Upper lobe of left lung (tissue), 6 donors: ENCODE data around the gene DIP2A. TPM values are rescaled to one million over a fixed set of nuclear protein-coding genes. Genes with fewer than 3 reads are reported as not detected.
A peak's percentile ranks its signal among the peaks of the same experiment; 100 is the strongest.

Source experiments
- ATAC-seq, 2 donors: fragments of 200-7000 bp; cut with Tn5 transposase; one replicate each; pipeline ENCODE4 v1.9.1; 2022; ENCODE audit warnings: mild to moderate bottlenecking in 2 of 2, moderate library complexity in 2 of 2; ENCODE audit not compliant: low FRiP score in 2 of 2
- DNase-seq, 2 donors: peaks; one replicate each; pipeline ENCODE4 v3.0.0-alpha.2; 2019 to 2020
- H3K27ac ChIP-seq, 4 donors: fragments of 200-600 bp; sonication (generic); one replicate each; pipeline ENCODE4 v1.5.1; 2016 to 2019
- H3K27me3 ChIP-seq, 4 donors: fragments of 200-600 bp; sonication (generic); one replicate each; pipeline ENCODE4 v1.5.1; 2017 to 2019
- H3K36me3 ChIP-seq, 4 donors: fragments of 200-600 bp; sonication (generic); one replicate each; pipeline ENCODE4 v1.5.1; 2016 to 2019
- H3K4me1 ChIP-seq, 4 donors: fragments of 200-600 bp; sonication (generic); one replicate each; pipeline ENCODE4 v1.5.1; 2018 to 2019
- H3K4me3 ChIP-seq, 4 donors: fragments of 200-600 bp; sonication (generic); one replicate each; pipeline ENCODE4 v1.5.1; 2017 to 2019; ENCODE audit warnings: mild to moderate bottlenecking in 2 of 4, moderate library complexity in 1 of 4
- H3K9me3 ChIP-seq, 4 donors: fragments of 200-600 bp; sonication (generic); one replicate each; pipeline ENCODE4 v1.5.1; 2018 to 2019
- CTCF ChIP-seq, 6 experiments: fragments of 450-650 bp in 4 of 6; fragments of 200-600 bp in 2 of 6; sonication (generic) in 2 of 6; IDR thresholded peaks; one replicate each; pipeline ENCODE4 v1.5.1; 2016 to 2019; ENCODE audit warnings: antibody characterized with exemption in 6 of 6
- EP300 ChIP-seq, 4 donors: sonication (generic); formaldehyde crosslinking; IDR thresholded peaks; one replicate each; pipeline ENCODE4 v1.5.1; 2017; ENCODE audit warnings: antibody characterized with exemption in 4 of 4, control low read depth in 2 of 4
- POLR2A ChIP-seq, 4 donors: fragments of 450-650 bp; IDR thresholded peaks; one replicate each; pipeline ENCODE4 v1.5.1; 2016 to 2017; ENCODE audit warnings: antibody characterized with exemption in 4 of 4, mild to moderate bottlenecking in 2 of 4
- POLR2AphosphoS5 ChIP-seq, 2 donors: sonication (generic); formaldehyde crosslinking; IDR thresholded peaks; one replicate each; pipeline ENCODE4 v1.5.1; 2017; ENCODE audit warnings: antibody characterized with exemption in 2 of 2
- WGBS, 2 donors: methylation state at CpG; one replicate each; pipeline ENCODE4 v1.1.5; 2017 to 2018; 5-methylcytosine and 5-hydroxymethylcytosine counted together
- total RNA-seq, 6 donors: library from RNA; depleted of rRNA in 4 of 6; stranded (reverse); fragments of >200 nt in 4 of 6; gene quantifications; one replicate each; pipeline versions ENCODE4 v1.1.0 to v1.2.1, GENCODE V29; 2016 to 2021
- donor health status: DM: no; HTN: no; CAD: no; lungs with moderate emphysema.
- donor health status: DM: no; HTN: yes; CAD: no; lungs with severe emphysema.

Gene DIP2A
- total RNA-seq, 6 donors from 2014 or later = 22.6 to 144 (median 43.0) TPM

- DNase-seq (no peak), ATAC-seq (no peak)
- H3K27me3 ChIP-seq = no peaks in the 10 kb centered on the region
- peaks cover 8 to 85% (median 69%) of the 10 kb centered on the region in 4 donors for H3K36me3 ChIP-seq
- no peaks in the 10 kb centered on the region for H3K9me3 ChIP-seq
- WGBS, 2 donors = 95 to 97% methylated on average over 13 of the region's 13 CpGs
- no peak overlapping the region for H3K4me3 ChIP-seq
- H3K27ac ChIP-seq = no peak overlapping the region
- peaks cover 2 to 7% (median 5%) of the 10 kb centered on the region in 4 donors for H3K4me1 ChIP-seq
- TF ChIP-seq EP300 (IDR thresholded peaks at IDR 0.05) (no peak), POLR2A (IDR thresholded peaks at IDR 0.05) (no peak), POLR2AphosphoS5 (IDR thresholded peaks at IDR 0.05) (no peak), CTCF (IDR thresholded peaks at IDR 0.05) (no peak)
These were observed 98.1 kb downstream of the DIP2A start for GRCh38 chr21:46556802-46557201.

GRCh38 chr21:46557469-46557868 is 98.8 kb downstream of the DIP2A start:
- Histone ChIP-seq H3K36me3 (peaks cover 8 to 86% (median 73%) of the 10 kb centered on the region in 4 donors), H3K27me3 (no peaks in the 10 kb centered on the region), H3K4me3 (no peak overlapping the region), H3K4me1 (peaks cover 2 to 7% (median 5%) of the 10 kb centered on the region in 4 donors), H3K9me3 (no peaks in the 10 kb centered on the region), H3K27ac (no peak overlapping the region)
- WGBS, 2 donors = 94 to 97% methylated on average over 13 to 14 of the region's 14 CpGs
- peak in 1 of 2 donors; percentile 58 for DNase-seq
- TF ChIP-seq CTCF (IDR thresholded peaks at IDR 0.05) (no peak), POLR2AphosphoS5 (IDR thresholded peaks at IDR 0.05) (no peak), EP300 (IDR thresholded peaks at IDR 0.05) (no peak), POLR2A (IDR thresholded peaks at IDR 0.05) (no peak)
- ATAC-seq = no peak

GRCh38 chr21:46557919-46558392 is 99.3 kb downstream of the DIP2A start:
- peak in 1 of 2 donors; percentile 77 for DNase-seq
- WGBS, 2 donors = 97 to 98% methylated on average over 23 to 26 of the region's 26 CpGs
- no peaks in the 10 kb centered on the region for H3K9me3 ChIP-seq

DNA sequence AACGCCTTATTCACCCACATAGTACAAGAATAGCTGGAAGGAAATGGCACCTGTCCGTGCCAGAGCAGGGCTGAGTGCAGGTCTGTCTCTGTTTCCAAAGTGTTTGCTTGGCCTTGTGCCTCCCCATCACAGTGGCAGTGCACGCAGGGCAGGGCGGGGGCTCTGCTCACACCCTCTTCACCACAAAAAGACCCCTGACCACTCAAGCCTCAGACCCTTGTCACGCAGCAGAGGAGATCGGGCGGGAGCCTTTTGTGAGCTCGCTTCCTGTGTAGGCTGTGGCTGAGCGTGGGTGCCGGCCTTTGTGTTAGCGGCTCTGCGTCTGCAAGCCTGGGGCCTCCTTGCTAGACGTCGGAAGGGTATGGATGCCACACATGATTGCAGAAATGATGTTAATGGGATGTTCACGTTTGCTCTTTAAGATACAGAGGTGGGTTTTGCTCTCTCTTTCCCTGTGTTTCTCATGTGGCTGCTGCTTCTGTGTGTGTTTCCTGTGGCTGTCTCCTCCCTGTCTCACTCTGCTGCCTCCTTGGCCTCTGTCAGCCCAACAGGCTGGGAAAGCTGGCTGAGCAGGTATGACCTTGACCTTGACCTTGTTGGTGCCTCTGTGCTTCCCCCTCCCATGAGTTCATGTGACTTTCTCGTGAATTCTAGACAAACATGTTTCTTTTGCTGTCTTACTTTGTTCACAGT is 100.7 kb downstream of the DIP2A start:
- 71 to 72% methylated on average over 16 of the region's 16 CpGs for WGBS, 2 donors
- TF ChIP-seq POLR2AphosphoS5 (IDR thresholded peaks at IDR 0.05) = no peak
- TF ChIP-seq CTCF (IDR thresholded peaks at IDR 0.05) = no peak
- TF ChIP-seq POLR2A (IDR thresholded peaks at IDR 0.05) = no peak
- no peak for TF ChIP-seq EP300 (IDR thresholded peaks at IDR 0.05)
- H3K4me3 ChIP-seq = no peak overlapping the region
- ATAC-seq (no peak), DNase-seq (peak in 1 of 2 donors; percentile 59)
- H3K9me3 ChIP-seq = no peaks in the 10 kb centered on the region
- H3K27me3 ChIP-seq = no peaks in the 10 kb centered on the region
- peaks cover 0 to 7% (median 5%) of the 10 kb centered on the region in 4 donors for H3K4me1 ChIP-seq
- peak overlapping the region in 3 of 4 donors; percentile 12 to 59 (median 37) for H3K27ac ChIP-seq
- peaks cover 8 to 93% (median 79%) of the 10 kb centered on the region in 4 donors for H3K36me3 ChIP-seq

More at GRCh38 chr21:46557919-46558392, 99.3 kb downstream of the DIP2A start:
- TF ChIP-seq EP300 (IDR thresholded peaks at IDR 0.05) (no peak), POLR2AphosphoS5 (IDR thresholded peaks at IDR 0.05) (no peak), CTCF (IDR thresholded peaks at IDR 0.05) (no peak), POLR2A (IDR thresholded peaks at IDR 0.05) (no peak)
- Histone ChIP-seq H3K4me3 (no peak overlapping the region), H3K4me1 (peaks cover 0 to 7% (median 5%) of the 10 kb centered on the region in 4 donors), H3K36me3 (peaks cover 8 to 91% (median 77%) of the 10 kb centered on the region in 4 donors), H3K27me3 (no peaks in the 10 kb centered on the region), H3K27ac (no peak overlapping the region)
- no peak for ATAC-seq
